SK-N-SH (cell line): ENCODE measurements around the gene RBBP4.

Source experiments
- EP300 ChIP-seq, 2 experiments: IDR thresholded peaks; 2 replicates each; pipeline versions ENCODE4 v1.4.0 to v1.6.1; 2012; ENCODE audit warnings: borderline replicate concordance in 1 of 2, low read depth in 1 of 2, low read length in 1 of 2
- JUND ChIP-seq: IDR thresholded peaks from 2 replicates; pipeline ENCODE4 v1.4.0; 2012
- MEF2A ChIP-seq: IDR thresholded peaks from 2 replicates; pipeline ENCODE4 v1.4.0; 2012; ENCODE audit warnings: low read depth, borderline replicate concordance
- MXI1 ChIP-seq: IDR thresholded peaks from 2 replicates; pipeline ENCODE4 v1.6.1; 2012; ENCODE audit warnings: mild to moderate bottlenecking, low read depth, low read length, improper control_type of control experiment
- POLR2AphosphoS5 ChIP-seq: IDR thresholded peaks from 2 replicates; pipeline ENCODE4 v1.6.1; 2012; ENCODE audit warnings: low read depth, low read length
- RAD21 ChIP-seq: IDR thresholded peaks from 2 replicates; pipeline ENCODE4 v1.6.1; 2012; ENCODE audit warnings: mild to moderate bottlenecking, low read length
- RCOR1 ChIP-seq: fragments of 150-350 bp; IDR thresholded peaks from 2 replicates; pipeline ENCODE4 v1.6.1; 2017; ENCODE audit warnings: antibody characterized with exemption, low read length
- RXRA ChIP-seq: IDR thresholded peaks from 2 replicates; pipeline ENCODE4 v1.4.0; 2012; ENCODE audit warnings: low read depth, mild to moderate bottlenecking, borderline replicate concordance
- SIN3A ChIP-seq: IDR thresholded peaks from 2 replicates; pipeline ENCODE4 v1.6.1; 2012; ENCODE audit warnings: low read depth, mild to moderate bottlenecking, low read length, moderate library complexity, borderline replicate concordance
- TF ChIP-seq, protein P1 (sequence below): fragments of 200-600 bp; sonication (generic); IDR thresholded peaks from 2 replicates; pipeline ENCODE4 v1.6.1; 2017; ENCODE audit warnings: antibody characterized with exemption, mild to moderate bottlenecking, moderate library complexity
- TF ChIP-seq, protein P2 (sequence below): fragments of 150-350 bp; IDR thresholded peaks from 2 replicates; pipeline ENCODE4 v1.6.1; 2016; ENCODE audit warnings: mild to moderate bottlenecking, low read depth, low read length
- TF ChIP-seq, protein P3 (sequence below): fragments of 150-350 bp; IDR thresholded peaks from 2 replicates; pipeline ENCODE4 v1.6.1; 2017; ENCODE audit warnings: antibody characterized with exemption, low read length, low read depth, borderline replicate concordance
- TF ChIP-seq, protein P4 (sequence below): IDR thresholded peaks from 2 replicates; pipeline ENCODE4 v1.6.1; 2012; ENCODE audit warnings: mild to moderate bottlenecking, low read depth, low read length, moderate library complexity

DNA sequence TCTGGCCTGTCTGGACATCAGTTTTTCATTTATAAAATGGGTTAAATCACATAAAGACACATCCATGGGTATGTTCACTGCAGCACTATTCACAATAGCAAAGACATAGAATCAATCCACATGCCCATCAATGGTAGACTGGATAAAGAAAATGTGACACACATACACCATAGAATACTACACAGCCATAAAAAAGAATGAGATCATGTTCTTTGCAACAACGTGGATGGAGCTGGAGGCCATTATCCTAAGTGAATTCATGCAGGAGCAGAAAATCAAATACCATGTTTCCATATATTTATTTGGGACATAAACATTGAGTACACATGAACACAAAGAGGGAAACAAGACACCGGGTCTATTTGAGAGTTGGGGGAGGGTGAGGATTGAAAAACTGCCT lies 28.8 kb upstream of the RBBP4 start:
- TF ChIP-seq SIN3A (no peak), EP300 (IDR thresholded peaks at IDR 0.05; ENCODE audit: borderline replicate concordance in 1 of 2, low read depth in 1 of 2, low read length in 1 of 2) (no peak), MEF2A (no peak), RAD21 (no peak), RCOR1 (no peak), POLR2AphosphoS5 (no peak), JUND (no peak), MXI1 (no peak), RXRA (no peak)
- TF ChIP-seq, protein P1, sequence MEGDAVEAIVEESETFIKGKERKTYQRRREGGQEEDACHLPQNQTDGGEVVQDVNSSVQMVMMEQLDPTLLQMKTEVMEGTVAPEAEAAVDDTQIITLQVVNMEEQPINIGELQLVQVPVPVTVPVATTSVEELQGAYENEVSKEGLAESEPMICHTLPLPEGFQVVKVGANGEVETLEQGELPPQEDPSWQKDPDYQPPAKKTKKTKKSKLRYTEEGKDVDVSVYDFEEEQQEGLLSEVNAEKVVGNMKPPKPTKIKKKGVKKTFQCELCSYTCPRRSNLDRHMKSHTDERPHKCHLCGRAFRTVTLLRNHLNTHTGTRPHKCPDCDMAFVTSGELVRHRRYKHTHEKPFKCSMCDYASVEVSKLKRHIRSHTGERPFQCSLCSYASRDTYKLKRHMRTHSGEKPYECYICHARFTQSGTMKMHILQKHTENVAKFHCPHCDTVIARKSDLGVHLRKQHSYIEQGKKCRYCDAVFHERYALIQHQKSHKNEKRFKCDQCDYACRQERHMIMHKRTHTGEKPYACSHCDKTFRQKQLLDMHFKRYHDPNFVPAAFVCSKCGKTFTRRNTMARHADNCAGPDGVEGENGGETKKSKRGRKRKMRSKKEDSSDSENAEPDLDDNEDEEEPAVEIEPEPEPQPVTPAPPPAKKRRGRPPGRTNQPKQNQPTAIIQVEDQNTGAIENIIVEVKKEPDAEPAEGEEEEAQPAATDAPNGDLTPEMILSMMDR, result no peak
- TF ChIP-seq, protein P2, sequence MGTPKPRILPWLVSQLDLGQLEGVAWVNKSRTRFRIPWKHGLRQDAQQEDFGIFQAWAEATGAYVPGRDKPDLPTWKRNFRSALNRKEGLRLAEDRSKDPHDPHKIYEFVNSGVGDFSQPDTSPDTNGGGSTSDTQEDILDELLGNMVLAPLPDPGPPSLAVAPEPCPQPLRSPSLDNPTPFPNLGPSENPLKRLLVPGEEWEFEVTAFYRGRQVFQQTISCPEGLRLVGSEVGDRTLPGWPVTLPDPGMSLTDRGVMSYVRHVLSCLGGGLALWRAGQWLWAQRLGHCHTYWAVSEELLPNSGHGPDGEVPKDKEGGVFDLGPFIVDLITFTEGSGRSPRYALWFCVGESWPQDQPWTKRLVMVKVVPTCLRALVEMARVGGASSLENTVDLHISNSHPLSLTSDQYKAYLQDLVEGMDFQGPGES, result no peak
- TF ChIP-seq, protein P3, sequence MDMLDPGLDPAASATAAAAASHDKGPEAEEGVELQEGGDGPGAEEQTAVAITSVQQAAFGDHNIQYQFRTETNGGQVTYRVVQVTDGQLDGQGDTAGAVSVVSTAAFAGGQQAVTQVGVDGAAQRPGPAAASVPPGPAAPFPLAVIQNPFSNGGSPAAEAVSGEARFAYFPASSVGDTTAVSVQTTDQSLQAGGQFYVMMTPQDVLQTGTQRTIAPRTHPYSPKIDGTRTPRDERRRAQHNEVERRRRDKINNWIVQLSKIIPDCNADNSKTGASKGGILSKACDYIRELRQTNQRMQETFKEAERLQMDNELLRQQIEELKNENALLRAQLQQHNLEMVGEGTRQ, result no peak
- TF ChIP-seq, protein P4, sequence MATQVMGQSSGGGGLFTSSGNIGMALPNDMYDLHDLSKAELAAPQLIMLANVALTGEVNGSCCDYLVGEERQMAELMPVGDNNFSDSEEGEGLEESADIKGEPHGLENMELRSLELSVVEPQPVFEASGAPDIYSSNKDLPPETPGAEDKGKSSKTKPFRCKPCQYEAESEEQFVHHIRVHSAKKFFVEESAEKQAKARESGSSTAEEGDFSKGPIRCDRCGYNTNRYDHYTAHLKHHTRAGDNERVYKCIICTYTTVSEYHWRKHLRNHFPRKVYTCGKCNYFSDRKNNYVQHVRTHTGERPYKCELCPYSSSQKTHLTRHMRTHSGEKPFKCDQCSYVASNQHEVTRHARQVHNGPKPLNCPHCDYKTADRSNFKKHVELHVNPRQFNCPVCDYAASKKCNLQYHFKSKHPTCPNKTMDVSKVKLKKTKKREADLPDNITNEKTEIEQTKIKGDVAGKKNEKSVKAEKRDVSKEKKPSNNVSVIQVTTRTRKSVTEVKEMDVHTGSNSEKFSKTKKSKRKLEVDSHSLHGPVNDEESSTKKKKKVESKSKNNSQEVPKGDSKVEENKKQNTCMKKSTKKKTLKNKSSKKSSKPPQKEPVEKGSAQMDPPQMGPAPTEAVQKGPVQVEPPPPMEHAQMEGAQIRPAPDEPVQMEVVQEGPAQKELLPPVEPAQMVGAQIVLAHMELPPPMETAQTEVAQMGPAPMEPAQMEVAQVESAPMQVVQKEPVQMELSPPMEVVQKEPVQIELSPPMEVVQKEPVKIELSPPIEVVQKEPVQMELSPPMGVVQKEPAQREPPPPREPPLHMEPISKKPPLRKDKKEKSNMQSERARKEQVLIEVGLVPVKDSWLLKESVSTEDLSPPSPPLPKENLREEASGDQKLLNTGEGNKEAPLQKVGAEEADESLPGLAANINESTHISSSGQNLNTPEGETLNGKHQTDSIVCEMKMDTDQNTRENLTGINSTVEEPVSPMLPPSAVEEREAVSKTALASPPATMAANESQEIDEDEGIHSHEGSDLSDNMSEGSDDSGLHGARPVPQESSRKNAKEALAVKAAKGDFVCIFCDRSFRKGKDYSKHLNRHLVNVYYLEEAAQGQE, result no peak
